IgD-negative memory B cell (primary cell): ENCODE measurements around the gene PLPPR3. TPM values are rescaled to one million over a fixed set of nuclear protein-coding genes. Genes with fewer than 3 reads are reported as not detected.
"Not testable (repeated sequence)": the region's sequence is repeated elsewhere in the genome, so short reads cannot be mapped to it uniquely, and the experiment has no call there.

Experiments used
- H3K27ac Mint-ChIP-seq, 3 donors: one replicate each; pipeline ENCODE4 v1.8.0; 2020 to 2022; ENCODE audit warnings: mild to moderate bottlenecking in 3 of 3, mixed read lengths in 3 of 3, moderate library complexity in 1 of 3
- H3K27me3 Mint-ChIP-seq: one replicate; pipeline ENCODE4 v1.8.0; 2021; ENCODE audit warnings: mixed read lengths
- H3K36me3 Mint-ChIP-seq: one replicate; pipeline ENCODE4 v1.8.0; 2020; ENCODE audit warnings: mild to moderate bottlenecking, mixed read lengths
- H3K4me1 Mint-ChIP-seq, 3 donors: one replicate each; pipeline ENCODE4 v1.8.0; 2020 to 2022; ENCODE audit warnings: mixed read lengths in 3 of 3, mild to moderate bottlenecking in 1 of 3
- H3K4me3 Mint-ChIP-seq, 4 donors: one replicate each; pipeline ENCODE4 v1.8.0; 2020 to 2022; ENCODE audit warnings: mild to moderate bottlenecking in 4 of 4, mixed read lengths in 4 of 4, moderate library complexity in 3 of 4
- H3K9me3 Mint-ChIP-seq, 3 donors: one replicate each; pipeline ENCODE4 v1.8.0; 2020 to 2021; ENCODE audit warnings: mixed read lengths in 3 of 3, mild to moderate bottlenecking in 1 of 3
- polyA plus RNA-seq: library from polyadenylated mRNA; unstranded; fragments of 300-500 nt; fragmentation: Illumina TruSeq; gene quantifications from one replicate; pipeline ENCODE4 v1.2.3, GENCODE V29; 2021

Gene PLPPR3
- polyA plus RNA-seq, 1 donor from 2014 or later = not detected

- peak overlapping the region in 2 of 3 donors; percentile 75 to 83 for H3K27ac Mint-ChIP-seq
- peaks cover 50% of the 10 kb centered on the region for H3K27me3 Mint-ChIP-seq
- H3K4me1 Mint-ChIP-seq = peaks cover 6 to 7% (median 7%) of the 10 kb centered on the region in 3 donors
- H3K4me3 Mint-ChIP-seq = peak overlapping the region in 3 of 4 donors; percentile 32 to 49 (median 48)
- peaks cover 0 to 3% (median 0%) of the 10 kb centered on the region in 3 donors for H3K9me3 Mint-ChIP-seq
- H3K36me3 Mint-ChIP-seq = peaks cover 4% of the 10 kb centered on the region
Observed at GRCh38 chr19:845707-846521, 24.2 kb upstream of the PLPPR3 start.

GRCh38 chr19:844546-844971 is 22.8 kb upstream of the PLPPR3 start:
- H3K36me3 Mint-ChIP-seq = peaks cover 4% of the 10 kb centered on the region

GRCh38 chr19:843836-844545 is 22.2 kb upstream of the PLPPR3 start:
- H3K4me1 Mint-ChIP-seq = peaks cover 6 to 7% (median 7%) of the 10 kb centered on the region in 3 donors
- peak overlapping the region in 1 of 4 donors; percentile 89 for H3K4me3 Mint-ChIP-seq
- peaks cover 47% of the 10 kb centered on the region for H3K27me3 Mint-ChIP-seq
- H3K9me3 Mint-ChIP-seq = peaks cover 0 to 3% (median 0%) of the 10 kb centered on the region in 3 donors
- peak overlapping the region in 1 of 3 donors; percentile 3 for H3K27ac Mint-ChIP-seq
- peaks cover 4% of the 10 kb centered on the region for H3K36me3 Mint-ChIP-seq

More at GRCh38 chr19:844546-844971, 22.8 kb upstream of the PLPPR3 start:
- peak overlapping the region in 1 of 4 donors; percentile 89 for H3K4me3 Mint-ChIP-seq
- peak overlapping the region in 1 of 3 donors; percentile 3 for H3K27ac Mint-ChIP-seq
- H3K4me1 Mint-ChIP-seq = peaks cover 6 to 7% (median 7%) of the 10 kb centered on the region in 3 donors
- peaks cover 0 to 3% (median 0%) of the 10 kb centered on the region in 3 donors for H3K9me3 Mint-ChIP-seq
- H3K27me3 Mint-ChIP-seq = peaks cover 48% of the 10 kb centered on the region

GRCh38 chr19:843180-843835 is 21.6 kb upstream of the PLPPR3 start:
- peaks cover 0 to 3% (median 0%) of the 10 kb centered on the region in 3 donors for H3K9me3 Mint-ChIP-seq
- H3K4me3 Mint-ChIP-seq = peak overlapping the region in 1 of 4 donors; percentile 39
- H3K27me3 Mint-ChIP-seq = peaks cover 49% of the 10 kb centered on the region
- H3K4me1 Mint-ChIP-seq = peaks cover 6 to 7% (median 7%) of the 10 kb centered on the region in 3 donors
- peaks cover 4% of the 10 kb centered on the region for H3K36me3 Mint-ChIP-seq
- H3K27ac Mint-ChIP-seq = no peak overlapping the region

- not testable (repeated sequence) for H3K4me1 Mint-ChIP-seq, H3K27ac Mint-ChIP-seq, H3K36me3 Mint-ChIP-seq, H3K9me3 Mint-ChIP-seq
- peak overlapping the region in 1 of 4 donors; percentile 39 for H3K4me3 Mint-ChIP-seq
- peaks cover 48% of the 10 kb centered on the region for H3K27me3 Mint-ChIP-seq
Observed at GRCh38 chr19:842802-843179, 21.0 kb upstream of the PLPPR3 start.

- Mint-ChIP-seq H3K36me3 (peaks cover 3% of the 10 kb centered on the region), H3K9me3 (peaks cover 0 to 6% (median 0%) of the 10 kb centered on the region in 3 donors), H3K27ac (peak within 1 kb of the TSS; percentile 63 to 92 (median 68)), H3K27me3 (peaks cover 47% of the 10 kb centered on the region), H3K4me3 (peak within 1 kb of the TSS in 1 of 4 donors; percentile 9), H3K4me1 (peaks cover 5 to 7% (median 6%) of the 10 kb centered on the region in 3 donors)
Observed at GRCh38 chr19:840519-841206, 18.9 kb upstream of the PLPPR3 start, which contains the start of gene PRTN3. Gene PRTN3, plus strand, starts transcription at chr19:840999. Its CDS starts 10 bp downstream, at chr19:841009.

- Mint-ChIP-seq H3K27ac (no peak overlapping the region), H3K4me3 (no peak overlapping the region), H3K27me3 (peaks cover 21% of the 10 kb centered on the region), H3K36me3 (no peaks in the 10 kb centered on the region), H3K4me1 (peaks cover 0 to 2% (median 0%) of the 10 kb centered on the region in 3 donors), H3K9me3 (peaks cover 0 to 3% (median 0%) of the 10 kb centered on the region in 3 donors)
Observed at GRCh38 chr19:835210-835810, 13.6 kb upstream of the PLPPR3 start.

- Mint-ChIP-seq H3K4me3 (no peak overlapping the region), H3K4me1 (peaks cover 0 to 2% (median 0%) of the 10 kb centered on the region in 3 donors), H3K9me3 (peaks cover 0 to 3% (median 0%) of the 10 kb centered on the region in 3 donors), H3K36me3 (no peaks in the 10 kb centered on the region), H3K27ac (peak overlapping the region in 1 of 3 donors; percentile 59), H3K27me3 (peaks cover 21% of the 10 kb centered on the region)
Observed at GRCh38 chr19:834216-834615, 12.5 kb upstream of the PLPPR3 start.

- Mint-ChIP-seq H3K4me1 (no peaks in the 10 kb centered on the region), H3K27me3 (peaks cover 11% of the 10 kb centered on the region), H3K9me3 (peaks cover 0 to 3% (median 0%) of the 10 kb centered on the region in 3 donors), H3K36me3 (no peaks in the 10 kb centered on the region), H3K27ac (no peak overlapping the region), H3K4me3 (no peak overlapping the region)
Observed at GRCh38 chr19:831407-832369, 9.9 kb upstream of the PLPPR3 start.

GRCh38 chr19:829129-829758 is 7.5 kb upstream of the PLPPR3 start:
- H3K27ac Mint-ChIP-seq = no peak overlapping the region
- H3K9me3 Mint-ChIP-seq = no peaks in the 10 kb centered on the region
- H3K4me3 Mint-ChIP-seq = no peak overlapping the region
- no peaks in the 10 kb centered on the region for H3K4me1 Mint-ChIP-seq
- no peaks in the 10 kb centered on the region for H3K36me3 Mint-ChIP-seq
- H3K27me3 Mint-ChIP-seq = peaks cover 12% of the 10 kb centered on the region

- Mint-ChIP-seq H3K27me3 (peaks cover 23% of the 10 kb centered on the region), H3K4me3 (no peak within 1 kb of the TSS), H3K36me3 (no peaks in the 10 kb centered on the region), H3K4me1 (no peaks in the 10 kb centered on the region), H3K9me3 (no peaks in the 10 kb centered on the region), H3K27ac (no peak within 1 kb of the TSS)
Observed at GRCh38 chr19:827710-828321, 6.1 kb upstream of the PLPPR3 start, which contains the start of gene AZU1. Gene AZU1, plus strand, starts transcription at chr19:827837. Its CDS starts 10 bp downstream, at chr19:827847.

GRCh38 chr19:827314-827709 is 5.6 kb upstream of the PLPPR3 start:
- no peaks in the 10 kb centered on the region for H3K4me1 Mint-ChIP-seq
- no peak overlapping the region for H3K27ac Mint-ChIP-seq
- H3K27me3 Mint-ChIP-seq = peaks cover 27% of the 10 kb centered on the region
- H3K36me3 Mint-ChIP-seq = no peaks in the 10 kb centered on the region
- H3K4me3 Mint-ChIP-seq = no peak overlapping the region
- H3K9me3 Mint-ChIP-seq = no peaks in the 10 kb centered on the region
